H1 (cell line): ENCODE results near the gene ELMOD1. TPM values are rescaled to one million over a fixed set of nuclear protein-coding genes. Genes with fewer than 3 reads are reported as not detected.

Experiments used
- CBX8 ChIP-seq: fragments of 300-800, 300-1000 bp; sonication (generic); IDR thresholded peaks from 2 replicates; pipeline ENCODE4 v1.7.1; 2016; ENCODE audit warnings: low read depth, low read length, borderline replicate concordance
- FOSL1 ChIP-seq: IDR thresholded peaks from 2 replicates; pipeline ENCODE4 v1.6.1; 2011; ENCODE audit warnings: mild to moderate bottlenecking, low read depth, low read length, moderate library complexity; ENCODE audit not compliant: insufficient read depth
- GABPA ChIP-seq: IDR thresholded peaks from 2 replicates; pipeline ENCODE4 v1.6.1; 2011; ENCODE audit warnings: mild to moderate bottlenecking, low read length, moderate library complexity, borderline replicate concordance; ENCODE audit not compliant: insufficient read depth
- SIN3A ChIP-seq, 2 experiments: IDR thresholded peaks in 1 of 2; conservative IDR thresholded peaks in 1 of 2; 2 replicates each; pipeline ENCODE4 v1.6.1; 2011 to 2012; ENCODE audit warnings: low read length in 2 of 2, improper control_type of control experiment in 1 of 2, low read depth in 1 of 2, mild to moderate bottlenecking in 1 of 2
- SP2 ChIP-seq: IDR thresholded peaks from 2 replicates; pipeline ENCODE4 v1.6.1; 2012; ENCODE audit warnings: mild to moderate bottlenecking, low read length, inconsistent platforms
- polyA plus RNA-seq, 7 experiments: library from polyadenylated mRNA; depleted of rRNA in 3 of 7; stranded (reverse) in 5 of 7; unstranded in 2 of 7; fragments of >200 nt in 5 of 7; fragments of 200-250 nt in 2 of 7; gene quantifications; 1 replicate in 5 of 7; 2 replicates in 1 of 7; 4 replicates in 1 of 7; pipeline versions ENCODE4 v1.2.1 to v1.2.3, GENCODE V29; 2011 to 2013; ENCODE audit warnings: missing spikeins in 2 of 7, mixed read lengths in 2 of 7
- total RNA-seq: library from RNA; stranded (reverse); fragmentation: NEBNext Ultra II Directional; extraction: Animal tissue kit (Norgen Biotek cat#: 25700); gene quantifications from 2 replicates; pipeline ENCODE4 v1.2.1, GENCODE V29; 2021
- TF ChIP-seq, protein P1 (sequence below): fragments of 300-600 bp; sonication (generic); IDR thresholded peaks from 2 replicates; pipeline ENCODE4 v1.7.1; 2012; ENCODE audit warnings: low read length, moderate library complexity, mild to moderate bottlenecking, inconsistent platforms; ENCODE audit not compliant: insufficient replicate concordance

ELMOD1 gene
- total and polyA plus RNA-seq, 2 of the 8 experiments (the other 6 are each of a cell fraction or from before 2014, with no cell fraction given) = 0.47 to 1.6 TPM

DNA sequence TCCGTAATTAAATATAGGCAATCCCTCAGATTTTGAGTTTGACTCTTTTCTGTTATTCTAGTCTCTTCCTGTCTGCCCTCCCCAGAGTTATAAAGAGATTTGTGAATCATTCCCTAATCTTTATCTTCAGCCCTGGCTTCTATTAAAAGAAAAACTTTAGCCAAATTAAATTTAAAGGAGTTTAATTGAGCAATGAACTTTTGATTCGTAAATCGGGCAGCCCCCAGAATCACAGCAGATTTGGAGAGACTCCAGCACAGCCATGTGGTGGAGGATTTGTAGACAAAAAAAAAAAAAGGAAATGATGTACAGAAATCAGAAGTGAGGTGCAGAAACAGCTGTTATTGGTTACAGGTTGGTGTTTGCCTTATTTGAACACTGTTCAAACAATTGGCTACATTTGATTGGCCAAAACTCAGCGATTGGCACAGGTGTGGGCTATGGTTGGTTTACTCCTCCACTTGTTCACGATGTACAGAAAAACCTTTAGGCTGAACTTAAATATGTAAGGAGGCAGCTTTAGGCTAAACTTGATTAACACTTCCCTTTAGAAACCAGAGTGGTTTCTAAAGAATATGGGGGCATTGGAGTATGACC lies 23.1 kb upstream of the ELMOD1 start (continued):
- TF ChIP-seq, protein P1, sequence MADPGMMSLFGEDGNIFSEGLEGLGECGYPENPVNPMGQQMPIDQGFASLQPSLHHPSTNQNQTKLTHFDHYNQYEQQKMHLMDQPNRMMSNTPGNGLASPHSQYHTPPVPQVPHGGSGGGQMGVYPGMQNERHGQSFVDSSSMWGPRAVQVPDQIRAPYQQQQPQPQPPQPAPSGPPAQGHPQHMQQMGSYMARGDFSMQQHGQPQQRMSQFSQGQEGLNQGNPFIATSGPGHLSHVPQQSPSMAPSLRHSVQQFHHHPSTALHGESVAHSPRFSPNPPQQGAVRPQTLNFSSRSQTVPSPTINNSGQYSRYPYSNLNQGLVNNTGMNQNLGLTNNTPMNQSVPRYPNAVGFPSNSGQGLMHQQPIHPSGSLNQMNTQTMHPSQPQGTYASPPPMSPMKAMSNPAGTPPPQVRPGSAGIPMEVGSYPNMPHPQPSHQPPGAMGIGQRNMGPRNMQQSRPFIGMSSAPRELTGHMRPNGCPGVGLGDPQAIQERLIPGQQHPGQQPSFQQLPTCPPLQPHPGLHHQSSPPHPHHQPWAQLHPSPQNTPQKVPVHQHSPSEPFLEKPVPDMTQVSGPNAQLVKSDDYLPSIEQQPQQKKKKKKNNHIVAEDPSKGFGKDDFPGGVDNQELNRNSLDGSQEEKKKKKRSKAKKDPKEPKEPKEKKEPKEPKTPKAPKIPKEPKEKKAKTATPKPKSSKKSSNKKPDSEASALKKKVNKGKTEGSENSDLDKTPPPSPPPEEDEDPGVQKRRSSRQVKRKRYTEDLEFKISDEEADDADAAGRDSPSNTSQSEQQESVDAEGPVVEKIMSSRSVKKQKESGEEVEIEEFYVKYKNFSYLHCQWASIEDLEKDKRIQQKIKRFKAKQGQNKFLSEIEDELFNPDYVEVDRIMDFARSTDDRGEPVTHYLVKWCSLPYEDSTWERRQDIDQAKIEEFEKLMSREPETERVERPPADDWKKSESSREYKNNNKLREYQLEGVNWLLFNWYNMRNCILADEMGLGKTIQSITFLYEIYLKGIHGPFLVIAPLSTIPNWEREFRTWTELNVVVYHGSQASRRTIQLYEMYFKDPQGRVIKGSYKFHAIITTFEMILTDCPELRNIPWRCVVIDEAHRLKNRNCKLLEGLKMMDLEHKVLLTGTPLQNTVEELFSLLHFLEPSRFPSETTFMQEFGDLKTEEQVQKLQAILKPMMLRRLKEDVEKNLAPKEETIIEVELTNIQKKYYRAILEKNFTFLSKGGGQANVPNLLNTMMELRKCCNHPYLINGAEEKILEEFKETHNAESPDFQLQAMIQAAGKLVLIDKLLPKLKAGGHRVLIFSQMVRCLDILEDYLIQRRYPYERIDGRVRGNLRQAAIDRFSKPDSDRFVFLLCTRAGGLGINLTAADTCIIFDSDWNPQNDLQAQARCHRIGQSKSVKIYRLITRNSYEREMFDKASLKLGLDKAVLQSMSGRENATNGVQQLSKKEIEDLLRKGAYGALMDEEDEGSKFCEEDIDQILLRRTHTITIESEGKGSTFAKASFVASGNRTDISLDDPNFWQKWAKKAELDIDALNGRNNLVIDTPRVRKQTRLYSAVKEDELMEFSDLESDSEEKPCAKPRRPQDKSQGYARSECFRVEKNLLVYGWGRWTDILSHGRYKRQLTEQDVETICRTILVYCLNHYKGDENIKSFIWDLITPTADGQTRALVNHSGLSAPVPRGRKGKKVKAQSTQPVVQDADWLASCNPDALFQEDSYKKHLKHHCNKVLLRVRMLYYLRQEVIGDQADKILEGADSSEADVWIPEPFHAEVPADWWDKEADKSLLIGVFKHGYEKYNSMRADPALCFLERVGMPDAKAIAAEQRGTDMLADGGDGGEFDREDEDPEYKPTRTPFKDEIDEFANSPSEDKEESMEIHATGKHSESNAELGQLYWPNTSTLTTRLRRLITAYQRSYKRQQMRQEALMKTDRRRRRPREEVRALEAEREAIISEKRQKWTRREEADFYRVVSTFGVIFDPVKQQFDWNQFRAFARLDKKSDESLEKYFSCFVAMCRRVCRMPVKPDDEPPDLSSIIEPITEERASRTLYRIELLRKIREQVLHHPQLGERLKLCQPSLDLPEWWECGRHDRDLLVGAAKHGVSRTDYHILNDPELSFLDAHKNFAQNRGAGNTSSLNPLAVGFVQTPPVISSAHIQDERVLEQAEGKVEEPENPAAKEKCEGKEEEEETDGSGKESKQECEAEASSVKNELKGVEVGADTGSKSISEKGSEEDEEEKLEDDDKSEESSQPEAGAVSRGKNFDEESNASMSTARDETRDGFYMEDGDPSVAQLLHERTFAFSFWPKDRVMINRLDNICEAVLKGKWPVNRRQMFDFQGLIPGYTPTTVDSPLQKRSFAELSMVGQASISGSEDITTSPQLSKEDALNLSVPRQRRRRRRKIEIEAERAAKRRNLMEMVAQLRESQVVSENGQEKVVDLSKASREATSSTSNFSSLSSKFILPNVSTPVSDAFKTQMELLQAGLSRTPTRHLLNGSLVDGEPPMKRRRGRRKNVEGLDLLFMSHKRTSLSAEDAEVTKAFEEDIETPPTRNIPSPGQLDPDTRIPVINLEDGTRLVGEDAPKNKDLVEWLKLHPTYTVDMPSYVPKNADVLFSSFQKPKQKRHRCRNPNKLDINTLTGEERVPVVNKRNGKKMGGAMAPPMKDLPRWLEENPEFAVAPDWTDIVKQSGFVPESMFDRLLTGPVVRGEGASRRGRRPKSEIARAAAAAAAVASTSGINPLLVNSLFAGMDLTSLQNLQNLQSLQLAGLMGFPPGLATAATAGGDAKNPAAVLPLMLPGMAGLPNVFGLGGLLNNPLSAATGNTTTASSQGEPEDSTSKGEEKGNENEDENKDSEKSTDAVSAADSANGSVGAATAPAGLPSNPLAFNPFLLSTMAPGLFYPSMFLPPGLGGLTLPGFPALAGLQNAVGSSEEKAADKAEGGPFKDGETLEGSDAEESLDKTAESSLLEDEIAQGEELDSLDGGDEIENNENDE = no peak
- no peak for TF ChIP-seq SP2
- TF ChIP-seq GABPA = no peak
- no peak for TF ChIP-seq SIN3A (conservative IDR thresholded peaks at IDR 0.05 in 1 of 2, IDR thresholded peaks at IDR 0.05 in 1 of 2; ENCODE audit: low read depth in 1 of 2, low read length in 2 of 2)
- no peak for TF ChIP-seq FOSL1
- TF ChIP-seq CBX8 = no peak
